Astrocyte (in vitro differentiated cells and primary cell): Measurements from ENCODE around the gene SNRNP25. TPM values are rescaled to one million over a fixed set of nuclear protein-coding genes. Genes with fewer than 3 reads are reported as not detected.

Experiments used
- DNase-seq: peaks from one replicate; pipeline ENCODE4 v3.0.0-alpha.2; 2010; ENCODE audit warnings: low read depth
- FAIRE-seq: peaks from 2 replicates; lab custom pipeline; 2011; peaks lifted over from hg19 to GRCh38; lab: Jason Lieb, UNC
- H2AFZ ChIP-seq: 2 replicates; pipeline ENCODE4 v1.6.0; 2012; ENCODE audit warnings: low read depth, low read length, inconsistent platforms
- H3K27ac ChIP-seq: 2 replicates; pipeline ENCODE4 v1.5.1; 2011; ENCODE audit warnings: low read depth, low read length, inconsistent platforms
- H3K27me3 ChIP-seq: 2 replicates; pipeline ENCODE4 v1.6.0; 2011; ENCODE audit warnings: low read length, inconsistent platforms; ENCODE audit not compliant: insufficient read depth
- H3K36me3 ChIP-seq: 2 replicates; pipeline ENCODE4 v1.5.1; 2011; ENCODE audit warnings: low read length, inconsistent platforms; ENCODE audit not compliant: insufficient read depth
- H3K4me1 ChIP-seq: 2 replicates; pipeline ENCODE4 v1.5.1; 2011; ENCODE audit warnings: low read length, inconsistent platforms; ENCODE audit not compliant: insufficient read depth
- H3K4me2 ChIP-seq: 2 replicates; pipeline ENCODE4 v1.6.0; 2012; ENCODE audit warnings: low read length, inconsistent platforms
- H3K4me3 ChIP-seq: 2 replicates; pipeline ENCODE4 v1.5.1; 2011; ENCODE audit warnings: low read depth, mild to moderate bottlenecking, low read length, inconsistent platforms; ENCODE audit not compliant: insufficient read depth
- H3K79me2 ChIP-seq: 2 replicates; pipeline ENCODE4 v1.6.0; 2012; ENCODE audit warnings: mild to moderate bottlenecking, low read length, inconsistent platforms; ENCODE audit not compliant: insufficient read depth
- H3K9ac ChIP-seq: 2 replicates; pipeline ENCODE4 v1.6.0; 2012; ENCODE audit warnings: mild to moderate bottlenecking, low read length, inconsistent platforms
- H3K9me3 ChIP-seq: 2 replicates; pipeline ENCODE4 v1.5.1; 2012; ENCODE audit warnings: low read depth, mild to moderate bottlenecking, low read length, inconsistent platforms; ENCODE audit not compliant: insufficient read depth
- H4K20me1 ChIP-seq: 2 replicates; pipeline ENCODE4 v1.6.0; 2012; ENCODE audit warnings: low read length, inconsistent platforms; ENCODE audit not compliant: insufficient read depth
- H3K27ac Mint-ChIP-seq: one replicate; pipeline ENCODE4 v1.8.0; 2021; ENCODE audit warnings: mild to moderate bottlenecking, mixed read lengths; ENCODE audit not compliant: unreplicated experiment
- H3K27me3 Mint-ChIP-seq: one replicate; pipeline ENCODE4 v1.8.0; 2021; ENCODE audit warnings: low read depth, mixed read lengths; ENCODE audit not compliant: unreplicated experiment
- H3K36me3 Mint-ChIP-seq: one replicate; pipeline ENCODE4 v1.8.0; 2021; ENCODE audit warnings: low read depth, mixed read lengths; ENCODE audit not compliant: unreplicated experiment
- H3K4me1 Mint-ChIP-seq: one replicate; pipeline ENCODE4 v1.8.0; 2021; ENCODE audit warnings: low read depth, mixed read lengths; ENCODE audit not compliant: unreplicated experiment
- H3K4me3 Mint-ChIP-seq: one replicate; pipeline ENCODE4 v1.8.0; 2021; ENCODE audit warnings: mild to moderate bottlenecking, moderate library complexity, mixed read lengths; ENCODE audit not compliant: unreplicated experiment
- H3K9me3 Mint-ChIP-seq: one replicate; pipeline ENCODE4 v1.8.0; 2021; ENCODE audit warnings: mild to moderate bottlenecking, mixed read lengths; ENCODE audit not compliant: unreplicated experiment
- CTCF ChIP-seq: IDR thresholded peaks from 2 replicates; pipeline ENCODE4 v1.5.1; 2011; ENCODE audit warnings: low read depth, mild to moderate bottlenecking, inconsistent platforms, low read length, moderate library complexity; ENCODE audit not compliant: insufficient read depth
- EZH2 ChIP-seq: IDR thresholded peaks from 2 replicates; pipeline ENCODE4 v1.6.1; 2012; ENCODE audit warnings: mild to moderate bottlenecking, low read length, inconsistent platforms; ENCODE audit not compliant: insufficient read depth
- total RNA-seq: library from RNA; stranded (reverse); gene quantifications from 2 replicates; pipeline ENCODE4 v1.2.1, GENCODE V29; 2021

Gene SNRNP25
- total RNA-seq, 1 donor from 2014 or later: 34.1 TPM

GRCh38 chr16:78444-79150 is 25.0 kb downstream of the SNRNP25 start:
- Mint-ChIP-seq H3K27ac (no peak overlapping the region), H3K9me3 (no peaks in the 10 kb centered on the region)
- TF ChIP-seq EZH2 (no peak), CTCF (no peak)

GRCh38 chr16:79151-80054 is 25.8 kb downstream of the SNRNP25 start:
- Histone ChIP-seq H3K27me3 (no peaks in the 10 kb centered on the region), H3K36me3 (peaks cover 2% of the 10 kb centered on the region), H3K9me3 (no peaks in the 10 kb centered on the region), H3K4me3 (peak overlapping the region; percentile 69), H4K20me1 (peaks cover 25% of the 10 kb centered on the region), H3K4me1 (peaks cover 58% of the 10 kb centered on the region), H3K9ac (peak overlapping the region; percentile 89), H3K4me2 (peak overlapping the region; percentile 98), H2AFZ (no peak overlapping the region), H3K27ac (no peak overlapping the region), H3K79me2 (peaks cover 13% of the 10 kb centered on the region)
- H3K36me3 Mint-ChIP-seq: peaks cover 10% of the 10 kb centered on the region
- no peak overlapping the region for H3K27ac Mint-ChIP-seq
- no peaks in the 10 kb centered on the region for H3K9me3 Mint-ChIP-seq
- no peak for TF ChIP-seq EZH2
- TF ChIP-seq CTCF: no peak
- FAIRE-seq (no peak), DNase-seq (no peak)
- H3K27me3 Mint-ChIP-seq: no peaks in the 10 kb centered on the region
- H3K4me1 Mint-ChIP-seq: peaks cover 35% of the 10 kb centered on the region
- H3K4me3 Mint-ChIP-seq: peak overlapping the region; percentile 93

More at GRCh38 chr16:78444-79150, 25.0 kb downstream of the SNRNP25 start:
- peaks cover 56% of the 10 kb centered on the region for H3K4me1 ChIP-seq
- Mint-ChIP-seq H3K4me1 (peaks cover 35% of the 10 kb centered on the region), H3K4me3 (peak overlapping the region; percentile 93), H3K27me3 (no peaks in the 10 kb centered on the region), H3K36me3 (peaks cover 6% of the 10 kb centered on the region)
- H3K9me3 ChIP-seq: no peaks in the 10 kb centered on the region
- H4K20me1 ChIP-seq: peaks cover 17% of the 10 kb centered on the region
- peaks cover 13% of the 10 kb centered on the region for H3K79me2 ChIP-seq
- FAIRE-seq: no peak
- peak overlapping the region; percentile 89 for H3K9ac ChIP-seq
- DNase-seq: peak; percentile 51
- H3K27ac ChIP-seq: peak overlapping the region; percentile 70
- peak overlapping the region; percentile 98 for H3K4me2 ChIP-seq
- peaks cover 2% of the 10 kb centered on the region for H3K36me3 ChIP-seq
- H3K27me3 ChIP-seq: no peaks in the 10 kb centered on the region
- peak overlapping the region; percentile 69 for H3K4me3 ChIP-seq
- peak overlapping the region; percentile 38 for H2AFZ ChIP-seq
